ENCODE results near the gene KCTD15. TPM values are rescaled to one million over a fixed set of nuclear protein-coding genes. Genes with fewer than 3 reads are reported as not detected.

Gene KCTD15
- total and polyA plus RNA-seq, 9 donors: 12.6 to 45.7 (median 29.5) TPM

GRCh38 chr19:33819506-33819879 lies 22.8 kb downstream of the KCTD15 start:
- intact Hi-C loops (cut with DNase I): no loop called here
- H3K36me3 ChIP-seq: no peaks in the 10 kb centered on the region
- TF ChIP-seq POLR2A (IDR thresholded peaks at IDR 0.05): no peak
- TF ChIP-seq EP300 (IDR thresholded peaks at IDR 0.05): no peak
- TF ChIP-seq, protein P1, sequence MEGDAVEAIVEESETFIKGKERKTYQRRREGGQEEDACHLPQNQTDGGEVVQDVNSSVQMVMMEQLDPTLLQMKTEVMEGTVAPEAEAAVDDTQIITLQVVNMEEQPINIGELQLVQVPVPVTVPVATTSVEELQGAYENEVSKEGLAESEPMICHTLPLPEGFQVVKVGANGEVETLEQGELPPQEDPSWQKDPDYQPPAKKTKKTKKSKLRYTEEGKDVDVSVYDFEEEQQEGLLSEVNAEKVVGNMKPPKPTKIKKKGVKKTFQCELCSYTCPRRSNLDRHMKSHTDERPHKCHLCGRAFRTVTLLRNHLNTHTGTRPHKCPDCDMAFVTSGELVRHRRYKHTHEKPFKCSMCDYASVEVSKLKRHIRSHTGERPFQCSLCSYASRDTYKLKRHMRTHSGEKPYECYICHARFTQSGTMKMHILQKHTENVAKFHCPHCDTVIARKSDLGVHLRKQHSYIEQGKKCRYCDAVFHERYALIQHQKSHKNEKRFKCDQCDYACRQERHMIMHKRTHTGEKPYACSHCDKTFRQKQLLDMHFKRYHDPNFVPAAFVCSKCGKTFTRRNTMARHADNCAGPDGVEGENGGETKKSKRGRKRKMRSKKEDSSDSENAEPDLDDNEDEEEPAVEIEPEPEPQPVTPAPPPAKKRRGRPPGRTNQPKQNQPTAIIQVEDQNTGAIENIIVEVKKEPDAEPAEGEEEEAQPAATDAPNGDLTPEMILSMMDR (IDR thresholded peaks at IDR 0.05): no peak
- no peak for DNase-seq
- peak overlapping the region; percentile 34 for H3K4me3 ChIP-seq
- H3K4me1 ChIP-seq (ENCODE audit: insufficient read depth): peaks cover 11% of the 10 kb centered on the region
- H3K27ac ChIP-seq: peak overlapping the region in 1 of 2 donors; percentile 65
- no peaks in the 10 kb centered on the region for H3K27me3 ChIP-seq
- WGBS, 3 donors: 54 to 56% (median 55%) methylated on average over 10 of the region's 10 CpGs
- H3K9me3 ChIP-seq: no peaks in the 10 kb centered on the region

DNA sequence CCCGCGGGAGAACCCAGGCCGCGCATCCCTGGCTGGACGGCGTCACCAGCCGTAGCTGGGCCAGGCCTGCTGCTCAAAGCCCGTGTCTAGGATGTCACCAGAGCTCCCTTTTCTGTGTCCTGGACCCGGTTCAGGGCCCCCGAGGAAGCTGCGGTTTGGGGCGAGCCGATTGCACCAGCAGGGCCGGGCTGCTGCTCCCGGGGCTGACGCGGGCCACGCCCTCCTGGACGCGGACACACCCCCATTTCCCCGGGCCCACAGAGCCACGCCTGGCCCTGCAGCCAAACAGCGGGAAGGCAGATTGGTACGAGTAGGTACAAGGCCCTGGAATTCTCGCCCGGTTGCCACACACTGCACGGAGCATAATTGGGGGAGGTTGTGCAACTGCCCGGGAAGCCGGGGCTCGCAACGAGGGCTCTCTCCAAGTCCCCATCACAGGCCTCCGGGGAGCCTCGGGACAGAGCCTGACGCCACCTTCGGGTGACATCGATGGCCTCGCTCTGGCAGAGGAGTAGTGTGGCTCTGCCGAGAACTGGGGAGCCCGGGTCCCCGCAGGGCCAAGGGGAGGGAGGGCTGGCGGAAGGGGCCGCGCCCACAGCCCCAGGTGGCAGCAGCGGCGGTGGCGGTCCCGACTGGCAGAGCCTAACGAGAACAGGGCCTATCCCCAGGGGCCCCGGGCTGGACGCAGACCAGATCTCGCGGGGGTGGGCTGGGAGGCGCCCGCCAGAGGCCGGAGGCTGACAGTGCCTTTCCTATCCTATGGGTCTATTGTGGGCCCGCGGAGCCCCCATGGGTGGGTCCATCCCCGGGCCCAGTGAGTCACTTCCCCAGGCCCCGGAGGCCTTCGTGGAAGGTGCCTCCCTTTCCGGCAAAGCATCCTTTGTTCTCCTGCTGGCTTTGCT lies 23.5 kb downstream of the KCTD15 start:
- no peaks in the 10 kb centered on the region for H3K27me3 ChIP-seq
- no peaks in the 10 kb centered on the region for H3K36me3 ChIP-seq
- H3K4me1 ChIP-seq (ENCODE audit: insufficient read depth): peaks cover 8% of the 10 kb centered on the region
- peak overlapping the region; percentile 16 to 65 for H3K27ac ChIP-seq
- WGBS, 3 donors: 7 to 10% (median 9%) methylated on average over 51 to 61 of the region's 61 CpGs
- intact Hi-C loops (cut with DNase I): no loop called here
- H3K9me3 ChIP-seq: no peaks in the 10 kb centered on the region
- peak overlapping the region; percentile 34 for H3K4me3 ChIP-seq
- TF ChIP-seq, protein P1 (IDR thresholded peaks at IDR 0.05): no peak
- TF ChIP-seq EP300 (IDR thresholded peaks at IDR 0.05) (no peak), POLR2A (IDR thresholded peaks at IDR 0.05) (no peak)
- peak; percentile 60 to 80 (median 73) for DNase-seq

- Histone ChIP-seq H3K9me3 (no peaks in the 10 kb centered on the region), H3K27me3 (no peaks in the 10 kb centered on the region), H3K27ac (no peak overlapping the region), H3K36me3 (no peaks in the 10 kb centered on the region), H3K4me3 (no peak overlapping the region), H3K4me1 (ENCODE audit: insufficient read depth) (peaks cover 8% of the 10 kb centered on the region)
- no peak for TF ChIP-seq EP300 (IDR thresholded peaks at IDR 0.05)
- TF ChIP-seq, protein P1 (IDR thresholded peaks at IDR 0.05): no peak
- TF ChIP-seq POLR2A (IDR thresholded peaks at IDR 0.05): no peak
- DNase-seq: no peak
- intact Hi-C loops (cut with DNase I): no loop called here
- WGBS, 3 donors: 63 to 71% (median 70%) methylated on average over 2 of the region's 2 CpGs
These were observed 25.2 kb downstream of the KCTD15 start for GRCh38 chr19:33821871-33822270.

DNA sequence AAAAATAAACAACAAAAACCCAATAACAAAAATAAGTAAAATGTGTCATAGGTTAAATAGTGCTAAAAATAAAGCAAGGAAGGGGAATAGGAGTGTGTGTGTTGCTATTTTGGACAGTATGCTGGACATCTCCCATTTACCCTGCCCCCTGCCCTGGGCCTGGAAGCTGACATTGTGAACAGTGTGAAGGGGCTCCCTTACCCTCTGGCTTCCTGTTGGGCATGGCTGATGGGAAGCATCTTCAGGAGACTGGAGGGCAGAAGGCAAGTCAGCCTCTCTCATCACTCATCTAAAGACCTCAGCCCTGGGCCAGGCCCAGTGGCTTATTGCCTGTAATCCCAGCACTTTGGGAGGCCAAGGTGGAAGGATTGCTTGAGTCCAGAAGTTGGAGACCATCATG lies 26.7 kb downstream of the KCTD15 start:
- Histone ChIP-seq H3K27ac (no peak overlapping the region), H3K27me3 (no peaks in the 10 kb centered on the region), H3K4me3 (no peak overlapping the region), H3K9me3 (no peaks in the 10 kb centered on the region), H3K36me3 (no peaks in the 10 kb centered on the region), H3K4me1 (ENCODE audit: insufficient read depth) (peaks cover 8% of the 10 kb centered on the region)
- TF ChIP-seq EP300 (IDR thresholded peaks at IDR 0.05): no peak
- TF ChIP-seq, protein P1 (IDR thresholded peaks at IDR 0.05): no peak
- intact Hi-C loops (cut with DNase I): no loop called here
- DNase-seq: no peak
